GM19467 (cell line): ENCODE results near the gene TBCD.

Experiments used
- ATAC-seq: cut with Tn5 transposase; IDR thresholded peaks from one replicate; pipeline ENCODE4 v1.9.1; 2021; ENCODE audit warnings: mild to moderate bottlenecking, moderate library complexity; ENCODE audit not compliant: unreplicated experiment

The TBCD gene

GRCh38 chr17:82897514-82898249, 145.8 kb downstream of the TBCD start:
- ATAC-seq: no peak

DNA sequence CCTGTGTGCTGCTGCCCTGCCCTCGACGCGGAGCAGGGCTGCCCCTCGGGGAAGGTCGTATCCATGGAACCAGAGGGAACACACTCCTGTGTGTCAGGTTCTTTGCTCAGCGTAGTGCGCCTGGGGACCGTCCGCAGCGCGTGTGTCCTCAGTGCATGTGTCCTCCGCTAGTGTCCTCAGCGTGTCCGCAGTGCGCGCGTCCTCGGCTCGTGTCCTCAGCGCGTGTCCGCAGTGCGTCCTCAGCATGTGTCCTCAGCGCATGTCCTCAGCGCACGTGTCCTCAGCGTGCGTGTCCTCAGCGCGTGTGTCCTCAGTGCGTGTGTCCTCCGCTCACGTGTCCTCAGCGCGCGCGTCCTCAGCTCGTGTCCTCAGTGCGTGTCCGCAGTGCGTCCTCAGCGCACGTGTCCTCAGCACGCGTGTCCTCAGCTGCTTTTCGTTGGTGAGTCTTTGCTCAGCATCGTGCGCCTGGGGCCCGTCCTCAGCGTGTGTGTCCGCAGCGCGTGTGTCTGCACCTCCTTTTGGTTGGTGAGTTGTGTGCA, 147.2 kb downstream of the TBCD start:
- ATAC-seq: no peak

- no peak for ATAC-seq
Measured at GRCh38 chr17:82899941-82900340, 148.1 kb downstream of the TBCD start.

DNA sequence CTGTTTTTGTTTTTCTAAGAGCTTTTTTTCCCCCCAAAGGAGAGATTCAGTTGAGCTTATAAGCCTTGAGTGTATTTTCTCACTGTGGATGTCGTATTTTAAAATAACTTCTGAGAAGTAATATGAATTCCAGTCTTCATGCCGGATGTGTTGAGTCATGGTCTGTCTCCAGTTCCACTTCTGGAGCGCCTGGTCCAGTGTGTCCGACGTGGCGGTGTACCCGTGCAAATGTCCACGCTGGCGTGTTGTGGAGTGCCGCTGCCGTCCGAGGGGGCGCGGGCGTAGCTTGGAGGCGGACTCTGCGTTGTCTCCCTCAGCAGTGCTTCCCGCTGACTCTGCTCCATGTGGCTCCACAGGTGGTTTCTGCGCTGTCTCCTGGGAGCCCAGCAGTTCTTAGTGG, 148.9 kb downstream of the TBCD start:
- ATAC-seq: no peak

DNA sequence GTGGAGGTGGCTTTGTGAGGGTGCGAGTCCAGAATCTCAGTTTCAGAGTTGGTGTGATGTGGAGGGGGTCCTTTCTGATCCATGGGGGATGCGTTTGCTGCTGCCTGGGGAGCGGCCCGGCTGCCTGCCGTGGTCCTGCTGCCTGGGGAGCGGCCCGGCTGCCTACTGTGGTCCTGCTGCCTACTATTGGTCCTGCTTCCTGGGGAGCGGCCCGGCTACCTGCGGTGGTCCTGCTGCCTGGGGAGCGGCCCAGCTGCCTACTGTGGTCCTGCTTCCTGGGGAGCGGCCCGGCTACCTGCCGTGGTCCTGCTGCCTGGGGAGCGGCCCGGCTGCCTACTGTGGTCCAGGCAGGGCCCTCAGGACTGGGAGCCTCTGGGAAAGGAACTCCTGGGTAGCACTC, 149.5 kb downstream of the TBCD start:
- ATAC-seq: no peak

- ATAC-seq: no peak
Measured at GRCh38 chr17:82901856-82902255, 150.0 kb downstream of the TBCD start.

DNA sequence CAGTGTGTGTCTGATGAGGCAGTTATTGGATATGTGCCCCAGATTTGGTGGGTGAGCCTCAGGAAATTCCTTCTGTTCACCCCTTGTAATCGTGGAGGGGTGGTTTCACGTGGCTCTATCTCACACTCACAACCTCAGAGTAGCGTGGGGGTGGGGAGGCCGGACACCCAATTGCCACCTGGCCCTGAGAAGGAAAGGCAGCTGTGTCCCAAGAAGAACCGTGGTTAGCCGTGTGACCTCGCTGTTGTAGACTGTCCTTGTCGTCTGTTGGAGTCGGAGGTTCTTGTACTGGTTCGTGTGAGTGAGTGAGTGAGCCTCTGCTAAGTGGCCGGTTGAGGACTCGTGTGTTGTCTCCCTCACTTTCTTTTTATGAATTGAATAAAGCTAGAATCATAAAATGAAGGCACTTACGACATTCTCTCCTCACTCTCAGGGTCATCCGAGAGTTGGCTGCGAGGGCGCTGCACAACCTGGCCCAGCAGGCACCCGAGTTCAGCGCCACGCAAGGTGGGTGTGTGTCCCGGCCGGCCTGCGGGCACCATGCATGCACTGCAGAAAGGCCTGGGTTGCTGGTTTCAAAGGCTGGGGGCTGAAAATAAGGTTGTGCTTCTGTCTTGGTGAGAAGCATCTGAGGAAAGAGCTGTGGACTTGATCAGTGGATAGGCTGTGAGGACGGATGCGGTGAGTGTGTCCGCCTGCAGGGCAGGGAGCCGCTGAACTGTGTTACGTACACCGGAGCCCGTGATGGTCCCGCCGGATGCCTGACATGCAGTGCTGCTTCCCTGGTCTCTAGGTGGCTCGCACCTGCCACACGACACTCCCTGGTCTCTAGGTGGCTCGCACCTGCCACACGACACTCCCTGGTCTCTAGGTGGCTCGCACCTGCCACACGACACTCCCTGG, 151.4 kb downstream of the TBCD start:
- ATAC-seq: no peak

DNA sequence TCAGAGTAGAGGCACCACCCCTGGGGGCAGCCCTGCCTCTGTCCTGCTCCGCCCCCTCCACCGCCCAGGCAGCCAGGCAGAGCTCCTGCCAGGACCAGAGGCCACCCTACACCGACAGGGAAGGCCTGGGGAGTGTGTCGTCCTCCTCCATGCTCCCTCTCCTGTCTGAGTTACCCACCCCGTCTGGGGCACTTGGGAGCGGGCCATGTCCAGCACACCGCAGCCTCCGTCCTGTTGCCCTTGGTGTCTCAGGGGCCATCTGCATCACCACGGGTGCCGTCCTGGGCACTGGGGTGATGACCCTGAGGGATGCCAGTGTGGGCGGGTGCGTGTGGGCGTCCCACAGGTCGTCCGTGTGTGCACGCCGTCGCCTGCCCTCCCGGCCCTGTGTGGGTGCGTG, 153.3 kb downstream of the TBCD start:
- no peak for ATAC-seq

- ATAC-seq: no peak
Measured at GRCh38 chr17:82907797-82908542, 156.1 kb downstream of the TBCD start.

DNA sequence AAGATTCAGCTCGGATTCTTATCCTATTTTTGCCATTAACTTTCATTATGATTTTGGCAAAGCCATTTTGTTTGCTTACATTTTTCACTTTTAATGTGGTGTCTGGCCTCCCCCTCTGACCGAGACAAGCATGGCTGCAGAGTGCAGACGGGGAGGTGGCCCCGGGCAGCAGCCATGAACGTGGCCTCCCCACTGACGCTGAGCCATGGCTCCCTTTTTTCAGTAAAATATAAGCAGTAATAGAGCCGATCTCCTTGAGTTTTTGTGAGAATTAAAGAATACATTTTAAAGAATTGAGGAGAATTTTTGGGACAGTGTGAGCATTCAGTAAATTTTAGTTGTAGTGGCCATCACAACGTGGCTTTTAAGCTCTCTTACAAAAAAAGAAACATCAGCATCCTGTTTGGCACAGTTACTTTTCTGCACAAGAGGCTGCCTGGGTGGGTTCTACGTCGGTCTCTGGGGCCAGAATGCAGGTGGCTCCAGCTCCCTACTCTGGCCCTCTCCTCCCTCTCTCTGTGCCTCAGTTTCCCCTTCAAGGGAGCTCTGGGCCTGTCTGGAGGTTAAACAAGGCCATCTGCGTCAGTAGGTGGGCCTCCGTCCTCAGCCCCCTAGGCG, 156.8 kb downstream of the TBCD start:
- no peak for ATAC-seq

DNA sequence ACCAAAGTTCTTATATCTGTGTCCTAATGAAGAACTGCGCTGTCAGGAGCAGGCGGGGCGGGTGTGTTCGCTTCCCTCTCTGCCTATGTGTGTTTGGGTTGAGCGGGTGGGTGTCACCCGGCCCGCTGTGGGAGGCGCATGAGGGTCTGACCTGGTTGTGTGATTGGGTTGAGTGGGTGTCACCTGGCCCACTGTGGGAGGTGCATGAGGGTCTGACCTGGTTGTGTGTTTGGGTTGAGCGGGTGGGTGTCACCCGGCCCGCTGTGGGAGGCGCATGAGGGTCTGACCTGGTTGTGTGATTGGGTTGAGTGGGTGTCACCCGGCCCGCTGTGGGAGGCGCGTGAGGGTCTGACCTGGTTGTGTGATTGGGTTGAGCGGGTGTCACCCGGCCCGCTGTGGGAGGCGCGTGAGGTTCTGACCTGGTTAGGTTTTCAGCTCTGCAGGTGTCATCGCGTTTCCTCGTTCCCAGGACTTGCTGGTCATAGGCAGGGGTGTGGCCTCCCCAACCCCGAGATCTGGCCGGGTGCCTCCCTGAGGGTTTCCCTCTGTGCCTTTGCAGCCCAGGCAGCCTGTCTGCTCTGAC, 157.5 kb downstream of the TBCD start:
- no peak for ATAC-seq

GRCh38 chr17:82910041-82910481, 158.2 kb downstream of the TBCD start:
- no peak for ATAC-seq

GRCh38 chr17:82910770-82911169, 158.9 kb downstream of the TBCD start:
- ATAC-seq: no peak

GRCh38 chr17:82911822-82912221, 160.0 kb downstream of the TBCD start:
- no peak for ATAC-seq

- ATAC-seq: no peak
Measured at GRCh38 chr17:82912484-82913089, 160.7 kb downstream of the TBCD start.

DNA sequence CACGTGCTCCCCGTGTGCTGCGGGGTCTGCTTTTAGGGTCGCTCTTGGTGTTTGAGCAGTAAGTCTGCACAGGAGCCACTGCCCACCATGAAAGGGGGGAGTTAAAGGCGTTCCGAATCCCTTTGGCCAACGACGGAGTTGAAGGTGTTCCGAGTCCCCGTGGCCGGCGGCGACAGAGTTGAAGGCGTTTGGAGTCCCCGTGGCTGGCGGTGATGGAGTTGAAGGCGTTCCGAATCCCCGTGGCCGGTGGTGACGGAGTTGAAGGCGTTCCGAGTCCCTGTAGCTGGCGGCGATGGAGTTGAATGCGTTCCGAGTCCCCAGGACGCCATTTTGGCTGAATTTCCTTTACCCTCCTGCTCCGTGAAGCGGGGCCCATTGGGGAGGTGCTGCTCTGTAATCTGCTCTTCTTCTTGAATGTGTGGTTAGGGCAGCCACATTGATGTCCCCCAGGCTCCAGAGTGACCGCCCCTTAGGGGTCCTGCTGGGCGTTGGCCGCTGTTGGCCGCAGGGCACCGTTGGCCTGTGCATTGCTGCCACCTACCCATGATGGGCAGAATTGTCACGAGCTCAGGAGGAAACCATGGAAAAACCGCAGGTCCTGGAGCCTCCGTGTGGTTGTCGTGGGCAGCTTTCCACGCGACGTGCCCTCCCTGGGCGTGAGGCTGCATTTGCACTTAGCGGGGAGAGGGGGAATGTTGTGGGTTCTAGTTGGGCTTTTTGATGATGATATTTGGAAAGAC, 161.6 kb downstream of the TBCD start:
- ATAC-seq: no peak

- no peak for ATAC-seq
Measured at GRCh38 chr17:82914375-82914774, 162.5 kb downstream of the TBCD start.

GRCh38 chr17:82915010-82915756, 163.3 kb downstream of the TBCD start:
- no peak for ATAC-seq

DNA sequence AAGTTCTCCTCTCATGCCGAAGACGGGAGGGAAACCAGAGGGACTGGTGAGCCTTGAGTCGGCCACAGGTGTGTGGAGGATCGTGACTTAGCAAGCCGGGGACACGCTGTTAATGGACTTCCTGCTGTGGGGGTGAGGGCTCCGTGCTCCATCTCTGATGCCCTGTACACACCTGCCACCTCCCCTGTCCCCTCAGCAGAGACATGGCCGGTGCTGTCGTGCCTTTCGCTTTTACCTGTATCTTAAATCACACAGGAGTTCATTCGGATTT, 163.8 kb downstream of the TBCD start:
- ATAC-seq: no peak
